GM03348 (cell line): Measurements from ENCODE around the gene ANAPC1.
A peak's percentile ranks its signal among the peaks of the same experiment; 100 is the strongest.
"Not testable (repeated sequence)": the region's sequence is repeated elsewhere in the genome, so short reads cannot be mapped to it uniquely, and the experiment has no call there.

ENCODE experiments used
- DNase-seq: peaks from one replicate; pipeline ENCODE4 v3.0.0; 2012; ENCODE audit warnings: low spot score

The ANAPC1 gene

DNA sequence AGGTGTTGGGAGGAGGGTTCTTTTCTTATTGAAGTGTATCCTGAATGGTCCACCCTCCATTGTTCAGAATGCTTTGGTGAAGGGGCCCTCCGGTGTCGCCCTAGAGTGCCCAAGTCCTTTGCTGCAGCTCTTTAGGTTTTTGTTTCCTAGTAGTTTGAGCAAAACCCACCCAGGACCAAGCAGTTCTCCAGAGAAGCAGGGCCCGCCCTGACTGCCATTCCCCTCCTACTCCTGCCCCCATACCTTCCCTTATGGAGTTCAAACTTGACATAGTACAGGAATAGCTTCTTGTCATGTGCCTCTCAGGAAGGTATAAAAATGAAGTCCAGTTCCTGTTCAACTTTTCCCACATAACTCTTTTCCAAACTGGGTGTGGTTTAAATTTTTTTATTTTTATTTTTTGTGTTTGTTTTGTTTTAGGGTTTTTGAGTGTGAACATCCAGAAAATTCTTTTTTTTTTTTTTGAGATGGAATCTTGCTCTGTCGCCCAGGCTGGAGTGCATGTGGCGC lies 20.0 kb upstream of the ANAPC1 start:
- DNase-seq: no peak

GRCh38 chr2:111903516-111903915 lies 19.5 kb upstream of the ANAPC1 start:
- no peak for DNase-seq

DNA sequence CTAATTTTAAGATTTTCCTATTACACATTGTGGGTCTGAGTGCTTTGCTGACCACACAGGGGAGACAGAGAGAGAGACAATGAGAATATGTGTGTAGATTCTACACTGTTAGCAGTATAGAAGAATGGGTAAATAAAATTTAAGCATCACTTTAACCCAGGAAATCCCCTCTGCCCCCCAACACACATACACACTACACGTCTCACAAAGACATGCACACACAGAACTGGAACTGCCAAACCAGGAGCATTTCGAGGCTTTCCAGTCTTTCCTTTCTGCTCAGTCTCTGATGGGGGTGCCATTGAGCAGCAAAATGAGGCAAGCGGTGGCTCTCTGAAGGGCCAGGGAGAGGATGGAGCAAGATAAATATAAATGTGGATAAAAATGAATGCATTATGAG lies 16.9 kb upstream of the ANAPC1 start:
- DNase-seq: no peak

DNA sequence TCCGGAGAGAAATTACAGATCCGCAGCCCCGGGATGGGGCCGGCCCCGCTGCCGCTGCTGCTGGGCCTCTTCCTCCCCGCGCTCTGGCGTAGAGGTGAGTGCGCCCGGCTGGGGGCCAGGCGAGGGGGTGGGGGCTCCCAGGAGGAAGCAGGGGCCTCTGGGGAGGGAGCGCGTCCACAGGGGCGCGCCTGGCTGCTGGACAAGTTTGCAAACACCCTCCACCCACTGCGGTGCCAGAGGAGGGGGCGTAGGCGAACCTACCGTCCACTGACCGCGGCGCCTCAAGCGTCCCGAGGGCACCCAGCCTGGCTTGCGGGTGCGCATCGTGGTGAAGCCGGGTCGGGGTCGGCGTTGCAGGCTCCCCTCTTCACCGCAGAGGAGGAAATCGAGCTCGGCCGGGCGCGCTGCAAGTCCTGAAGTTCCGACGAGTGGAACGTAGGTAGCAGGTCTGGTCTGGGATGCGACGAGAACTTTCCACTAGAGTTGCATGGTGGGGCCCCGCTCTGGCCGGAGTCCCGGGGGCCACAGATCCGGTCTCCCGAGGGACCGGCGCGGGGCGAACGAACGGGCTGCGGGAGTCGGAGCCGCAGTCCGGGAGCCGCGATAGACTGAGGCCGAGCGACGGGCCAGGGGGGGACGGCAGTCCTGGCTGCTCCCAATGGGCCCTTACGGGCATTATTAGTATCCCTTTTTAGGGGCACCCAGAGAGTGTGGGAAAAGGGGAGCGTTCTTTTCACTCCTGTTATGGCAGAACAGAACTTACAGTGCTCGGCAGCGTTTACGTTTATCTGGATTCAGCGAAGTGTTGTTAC lies 14.9 kb upstream of the ANAPC1 start:
- peak; percentile 20 for DNase-seq

GRCh38 chr2:111897924-111898702 lies 14.1 kb upstream of the ANAPC1 start, which contains the start of gene MERTK:
MERTK (plus strand) TSS chr2:111898607; CDS start chr2:111898736, 129 bp downstream.
- peak; percentile 84 for DNase-seq

GRCh38 chr2:111897630-111897923 lies 13.6 kb upstream of the ANAPC1 start:
- DNase-seq: no peak

GRCh38 chr2:111896576-111896975 lies 12.6 kb upstream of the ANAPC1 start:
- DNase-seq: no peak

DNA sequence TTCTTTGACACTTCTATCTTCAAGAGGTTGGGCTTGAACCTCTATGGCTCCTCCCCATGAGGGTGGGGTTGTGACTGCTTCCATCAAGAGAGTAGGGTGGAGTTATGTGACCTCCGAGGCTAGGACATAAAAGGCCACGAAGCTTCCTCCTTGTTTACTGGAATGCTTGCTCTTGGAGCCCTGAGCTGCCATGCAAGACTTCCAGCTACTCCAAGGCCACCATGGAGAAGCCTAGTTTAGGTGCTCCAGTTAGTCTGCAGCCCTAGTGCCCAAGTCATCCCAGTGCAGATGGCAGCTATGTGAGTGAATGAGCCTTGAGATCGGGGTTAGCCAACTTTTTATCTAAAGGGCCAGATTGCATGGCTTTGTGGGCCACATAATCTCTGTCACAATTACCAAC lies 12.0 kb upstream of the ANAPC1 start:
- DNase-seq: no peak

- no peak for DNase-seq
Measured at GRCh38 chr2:111884592-111884964, 585 bp upstream of the ANAPC1 start.

- not testable (repeated sequence) for DNase-seq
Measured at GRCh38 chr2:111872806-111873205, 11.2 kb downstream of the ANAPC1 start.

DNA sequence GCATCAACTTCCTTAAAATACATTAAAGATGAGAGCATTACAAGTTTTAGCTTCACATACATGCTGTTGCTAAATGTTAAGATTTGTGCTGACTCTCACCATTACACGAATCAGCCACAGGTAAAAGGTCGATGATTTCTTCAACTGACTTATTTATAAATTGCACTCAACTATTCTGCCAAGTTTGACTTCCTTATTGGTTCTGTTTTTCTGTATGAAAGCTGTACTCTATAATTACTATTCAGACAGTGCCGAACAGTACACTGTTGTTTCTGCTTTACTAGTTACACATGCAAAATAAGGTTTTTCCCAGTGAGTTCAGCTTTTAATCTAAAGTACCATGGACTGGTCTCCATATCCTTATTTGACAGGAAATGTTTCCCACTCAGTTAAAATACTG lies 18.9 kb downstream of the ANAPC1 start:
- DNase-seq: not testable (repeated sequence)

- not testable (repeated sequence) for DNase-seq
Measured at GRCh38 chr2:111860005-111860404, 24.0 kb downstream of the ANAPC1 start.

DNA sequence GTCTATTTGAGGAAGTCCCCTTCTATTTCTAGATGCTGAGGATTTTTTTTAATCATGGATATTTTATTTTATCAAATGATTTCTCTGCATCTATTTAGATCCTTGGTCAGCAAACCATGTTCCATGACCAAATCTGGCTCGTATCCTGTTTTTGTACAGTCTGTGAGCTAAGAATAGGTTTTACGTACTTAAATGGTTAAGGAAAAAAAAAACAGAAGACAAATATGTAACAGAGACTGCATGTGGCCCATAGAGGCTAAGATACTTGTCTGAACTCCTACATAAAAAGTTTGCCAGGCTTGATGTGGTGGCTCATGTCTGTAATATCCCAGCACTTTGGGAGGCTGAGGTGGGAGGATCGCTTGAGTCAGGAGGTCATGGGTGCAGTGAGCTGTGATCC lies 31.4 kb downstream of the ANAPC1 start:
- DNase-seq: not testable (repeated sequence)

GRCh38 chr2:111850646-111851045 lies 33.3 kb downstream of the ANAPC1 start:
- not testable (repeated sequence) for DNase-seq

DNA sequence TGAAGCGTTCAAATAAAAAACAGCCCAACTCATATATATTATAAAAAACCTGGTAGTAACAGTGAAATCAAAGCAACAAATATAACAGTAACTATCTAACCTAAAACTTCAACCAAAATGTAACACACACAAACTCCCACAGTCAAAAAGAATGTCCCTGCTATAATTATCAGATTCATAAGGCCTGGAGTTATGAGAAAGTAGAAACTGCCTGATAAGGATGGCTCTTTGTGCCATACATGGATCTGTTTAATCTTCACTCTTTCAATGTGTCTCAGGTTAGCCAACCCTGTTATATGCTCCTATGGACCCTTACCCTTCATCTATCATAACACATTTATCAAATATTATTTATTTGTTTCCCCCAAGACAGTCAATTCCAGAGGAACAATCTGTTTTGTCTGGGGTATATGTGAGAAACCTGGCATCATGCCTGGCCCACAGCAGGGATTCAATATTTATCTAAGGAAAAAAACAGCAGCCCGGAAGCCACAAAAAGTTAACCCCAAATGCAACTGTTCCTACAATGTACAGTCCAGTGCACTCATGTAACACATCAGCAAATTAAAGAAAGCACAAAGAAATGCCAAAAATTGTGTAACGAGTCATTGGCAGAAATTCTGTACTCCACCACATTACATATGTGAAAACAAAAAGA lies 44.2 kb downstream of the ANAPC1 start:
- DNase-seq: not testable (repeated sequence)

DNA sequence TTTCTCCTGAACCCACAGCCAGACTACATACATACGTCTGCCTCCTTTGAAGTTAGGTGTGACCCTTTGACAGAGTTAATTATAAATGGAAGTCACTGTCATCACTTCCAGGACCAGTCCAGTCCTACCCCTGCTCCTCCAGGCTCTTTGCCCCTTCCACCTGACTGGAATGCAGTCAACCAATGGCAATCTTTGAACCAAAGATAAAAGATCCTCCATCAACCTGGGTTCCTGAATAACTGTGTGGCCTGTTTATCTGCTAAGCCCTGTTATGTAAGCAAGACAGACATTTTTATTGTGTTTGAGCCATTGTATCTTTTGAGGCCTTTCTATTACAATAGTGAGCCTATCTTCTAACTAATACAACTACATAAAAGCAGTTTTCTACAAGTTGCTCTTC lies 45.0 kb downstream of the ANAPC1 start:
- not testable (repeated sequence) for DNase-seq

DNA sequence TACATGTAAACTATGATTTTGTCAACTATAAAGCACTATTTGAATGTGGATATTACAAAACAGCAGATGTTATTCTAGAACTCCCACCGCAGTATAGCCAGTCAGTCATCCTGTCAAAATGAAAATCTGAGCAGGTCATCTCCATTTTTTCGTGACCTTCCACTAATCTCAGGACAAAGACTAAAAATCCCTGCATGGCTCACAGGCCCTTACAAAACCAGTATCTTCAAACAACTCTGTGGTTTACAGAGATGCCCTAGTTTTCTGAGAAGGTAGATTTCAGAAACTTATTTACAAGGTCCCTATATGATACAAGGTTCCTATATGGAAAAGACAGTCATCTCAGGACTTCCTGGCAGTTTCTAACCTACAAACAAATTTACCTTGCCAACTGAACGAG lies 49.8 kb downstream of the ANAPC1 start:
- DNase-seq: not testable (repeated sequence)

DNA sequence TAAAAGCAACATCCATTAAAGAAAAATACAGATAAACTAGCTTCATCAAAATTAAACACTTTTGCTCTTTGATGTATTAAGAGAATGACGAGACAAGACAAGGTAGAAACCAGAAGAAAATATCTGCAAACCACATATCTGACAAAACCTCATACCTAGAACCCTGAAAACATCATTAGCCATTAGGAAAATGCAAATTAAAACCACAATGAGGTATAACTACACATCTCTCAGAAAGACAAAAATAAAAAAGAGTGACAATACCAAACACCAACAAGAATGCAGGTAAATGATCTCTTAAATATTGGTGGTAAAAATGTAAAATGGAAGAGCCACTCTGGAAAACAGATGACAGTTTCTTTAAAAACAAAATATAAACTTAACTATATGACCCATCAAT lies 53.5 kb downstream of the ANAPC1 start:
- DNase-seq: not testable (repeated sequence)

GRCh38 chr2:111828217-111828766 lies 55.7 kb downstream of the ANAPC1 start:
- not testable (repeated sequence) for DNase-seq

DNA sequence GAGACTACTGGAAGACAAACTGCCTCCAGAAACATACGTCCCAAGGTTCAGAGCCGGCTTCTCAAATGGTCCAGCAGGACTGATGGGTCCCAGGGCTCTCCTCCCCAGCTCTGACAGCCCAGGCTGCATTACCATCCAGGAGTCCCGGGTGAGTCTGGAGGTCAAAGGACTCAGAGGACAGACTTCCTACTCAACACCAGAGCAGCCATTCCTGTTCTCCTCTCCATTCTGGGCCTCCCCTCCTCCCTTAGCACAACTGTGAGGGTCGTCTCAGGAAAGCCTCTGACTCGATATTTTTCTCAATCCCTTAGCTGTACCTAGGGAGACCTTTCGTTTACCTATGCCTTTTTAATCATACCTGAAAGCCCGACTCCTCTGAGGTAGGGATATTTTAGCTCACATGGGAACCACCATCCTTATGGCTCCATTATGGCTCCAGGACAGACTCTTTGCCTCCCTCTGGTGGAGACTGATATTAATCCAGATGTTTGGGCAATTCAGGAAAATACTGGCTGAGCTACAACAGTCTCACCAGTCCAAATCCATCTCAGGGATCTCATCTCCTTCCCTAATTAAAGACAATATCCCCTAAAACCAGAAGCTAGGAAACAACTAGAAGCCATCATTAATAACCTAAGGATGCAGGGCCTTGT lies 70.9 kb downstream of the ANAPC1 start:
- DNase-seq: not testable (repeated sequence)

DNA sequence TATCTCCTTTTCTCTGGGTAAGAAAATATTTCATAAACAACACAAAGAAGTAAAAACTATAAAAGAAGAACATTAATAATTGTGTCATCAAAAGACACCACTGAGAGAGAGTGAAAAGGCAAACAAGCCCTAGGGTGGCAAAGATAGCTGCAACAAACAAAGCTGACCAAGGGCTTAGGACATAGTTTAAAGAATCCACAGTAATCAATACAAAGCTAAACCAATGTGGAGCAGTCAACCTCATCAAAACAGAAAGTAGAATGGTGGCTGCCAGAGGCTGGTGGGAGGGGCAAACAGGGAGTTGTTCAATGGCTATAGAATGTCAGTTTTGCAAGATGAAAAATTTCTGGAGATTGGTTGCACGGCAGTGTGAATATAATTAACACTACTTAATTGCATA lies 93.4 kb downstream of the ANAPC1 start:
- DNase-seq: not testable (repeated sequence)

GRCh38 chr2:111784081-111784480 lies 99.9 kb downstream of the ANAPC1 start:
- not testable (repeated sequence) for DNase-seq
